Endothelial cell of umbilical vein (primary cell): ENCODE results near the gene PRSS33.

Experiments
- CTCF ChIP-seq, 2 donors: IDR thresholded peaks; 1 replicate in 1 of 2; 2 replicates in 1 of 2; pipeline ENCODE4 v1.5.1; 2011; ENCODE audit warnings: low read length in 2 of 2, mild to moderate bottlenecking in 2 of 2, moderate library complexity in 2 of 2, control low read depth in 1 of 2, inconsistent platforms in 1 of 2, low read depth in 1 of 2; ENCODE audit not compliant: insufficient read depth in 1 of 2; ENCODE audit errors: extremely low read depth in 1 of 2
- EZH2 ChIP-seq: IDR thresholded peaks from 2 replicates; pipeline ENCODE4 v1.6.1; 2012; ENCODE audit warnings: borderline replicate concordance, low read depth, mild to moderate bottlenecking, moderate library complexity, low read length, inconsistent platforms; ENCODE audit not compliant: severe bottlenecking
- GATA2 ChIP-seq: IDR thresholded peaks from 2 replicates; pipeline ENCODE4 v1.7.0; 2011; ENCODE audit warnings: low read depth, mild to moderate bottlenecking, moderate library complexity, mixed read lengths, low read length; ENCODE audit not compliant: insufficient read length, insufficient read depth
- JUN ChIP-seq: IDR thresholded peaks from 2 replicates; pipeline ENCODE4 v1.6.1; 2011; ENCODE audit warnings: borderline replicate concordance, low read depth; ENCODE audit not compliant: insufficient read length, insufficient read depth
- POLR2A ChIP-seq: IDR thresholded peaks from 2 replicates; pipeline ENCODE4 v1.6.1; 2012; ENCODE audit warnings: low read depth, mild to moderate bottlenecking, control low read depth, low read length
- POLR2AphosphoS5 ChIP-seq: IDR thresholded peaks from 2 replicates; pipeline ENCODE4 v1.6.1; 2012; ENCODE audit warnings: low read depth, mild to moderate bottlenecking, control low read depth, low read length, moderate library complexity; ENCODE audit not compliant: insufficient read depth

DNA sequence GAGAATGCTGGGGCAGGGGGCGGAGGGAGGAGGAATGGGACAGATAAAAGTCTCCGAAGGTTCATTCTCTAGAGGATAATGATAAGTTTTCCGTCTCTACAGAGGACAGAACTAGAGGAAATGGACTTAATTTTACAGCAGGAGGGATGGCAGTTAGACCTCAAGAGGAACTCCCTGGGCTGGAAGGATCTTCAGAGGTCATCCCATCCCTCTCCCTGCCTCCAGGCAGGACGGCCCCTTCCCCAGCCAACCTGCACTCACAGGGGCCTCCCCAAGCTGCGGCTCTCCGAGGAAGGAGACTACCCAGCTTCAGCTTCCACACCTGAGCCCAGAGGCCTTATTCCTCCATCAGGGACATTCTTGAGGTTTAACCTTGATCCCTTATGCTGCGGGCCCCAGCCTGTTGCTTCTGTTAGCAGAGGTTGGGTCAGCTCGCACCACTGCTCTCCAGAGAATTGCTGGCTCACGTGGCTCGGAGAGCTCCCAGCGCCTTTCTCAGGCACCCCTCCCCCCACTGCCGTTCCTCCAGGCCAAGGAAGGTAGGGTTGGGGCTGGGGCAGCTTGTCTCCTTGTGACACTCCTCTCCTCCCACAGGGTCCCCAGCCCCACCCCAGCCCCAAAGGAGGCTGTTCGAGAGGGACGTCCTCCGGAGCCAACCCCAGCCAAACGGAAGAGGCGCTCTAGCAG, 18.8 kb downstream of the PRSS33 start:
- TF ChIP-seq POLR2AphosphoS5 = no peak
- TF ChIP-seq POLR2A = no peak
- TF ChIP-seq JUN = no peak
- TF ChIP-seq EZH2 = no peak
- TF ChIP-seq CTCF (IDR thresholded peaks at IDR 0.05; ENCODE audit: extremely low read depth in 1 of 2, insufficient read depth in 1 of 2, low read depth in 1 of 2, low read length in 2 of 2) = no peak
- no peak for TF ChIP-seq GATA2
